HepG2 (cell line): Measurements from ENCODE around the gene CHRNB1. TPM values are rescaled to one million over a fixed set of nuclear protein-coding genes. Genes with fewer than 3 reads are reported as not detected.

ENCODE experiments used
- ATF7 ChIP-seq, 2 experiments: fragments of 450-650 bp in 1 of 2; sonication (generic) in 1 of 2; formaldehyde crosslinking in 1 of 2; IDR thresholded peaks; 2 replicates each; pipeline versions ENCODE4 v1.4.0 to v1.6.1; 2016 to 2020; ENCODE audit warnings: antibody characterized with exemption in 1 of 2, mild to moderate bottlenecking in 1 of 2, missing genetic modification reagents in 1 of 2
- DNMT1 ChIP-seq: sonication (generic); formaldehyde crosslinking; IDR thresholded peaks from 2 replicates; pipeline ENCODE4 v1.5.1; 2020; ENCODE audit warnings: mild to moderate bottlenecking, missing genetic modification reagents
- DNMT3B ChIP-seq: conservative IDR thresholded peaks from 2 replicates; pipeline ENCODE4 v1.6.1; 2016; ENCODE audit warnings: missing biosample characterization, control low read depth
- FOXO1 ChIP-seq: sonication (generic); formaldehyde crosslinking; IDR thresholded peaks from 2 replicates; pipeline ENCODE4 v1.4.0; 2020; ENCODE audit warnings: missing genetic modification reagents
- GATAD2A ChIP-seq: IDR thresholded peaks from 2 replicates; pipeline ENCODE4 v1.6.1; 2016
- GTF2F1 ChIP-seq: fragments of 150-350 bp; IDR thresholded peaks from 2 replicates; pipeline ENCODE4 v1.6.1; 2014; ENCODE audit warnings: low read length
- HMG20A ChIP-seq: IDR thresholded peaks from 2 replicates; pipeline ENCODE4 v1.6.1; 2016; ENCODE audit warnings: borderline replicate concordance
- HOXA9 ChIP-seq: sonication (generic); formaldehyde crosslinking; IDR thresholded peaks from 2 replicates; pipeline ENCODE4 v1.8.1; 2022; ENCODE audit warnings: missing genetic modification reagents, mild to moderate bottlenecking, moderate library complexity, borderline replicate concordance
- MAFK ChIP-seq, 2 experiments: IDR thresholded peaks in 1 of 2; conservative IDR thresholded peaks in 1 of 2; 2 replicates each; pipeline ENCODE4 v1.6.1; 2011; ENCODE audit warnings: improper control_type of control experiment in 2 of 2, low read length in 2 of 2
- MTA3 ChIP-seq: sonication (generic); formaldehyde crosslinking; IDR thresholded peaks from 2 replicates; pipeline ENCODE4 v1.4.0; 2020; ENCODE audit warnings: missing genetic modification reagents
- STAT5B ChIP-seq: sonication (generic); formaldehyde crosslinking; IDR thresholded peaks from 2 replicates; pipeline ENCODE4 v1.4.0; 2020; ENCODE audit warnings: missing genetic modification reagents
- TSC22D2 ChIP-seq: sonication (generic); formaldehyde crosslinking; IDR thresholded peaks from 2 replicates; pipeline ENCODE4 v1.5.1; 2020; ENCODE audit warnings: missing genetic modification reagents, mild to moderate bottlenecking, borderline replicate concordance
- ZFP62 ChIP-seq: sonication (generic); formaldehyde crosslinking; IDR thresholded peaks from 2 replicates; pipeline ENCODE4 v1.4.0; 2020; ENCODE audit warnings: missing genetic modification reagents
- ZNF224 ChIP-seq: sonication (generic); formaldehyde crosslinking; IDR thresholded peaks from 2 replicates; pipeline ENCODE4 v1.5.0; 2020; ENCODE audit warnings: mild to moderate bottlenecking, missing genetic modification reagents
- ZNF253 ChIP-seq: sonication (generic); formaldehyde crosslinking; IDR thresholded peaks from 2 replicates; pipeline ENCODE4 v1.8.0; 2022; ENCODE audit warnings: mild to moderate bottlenecking, missing genetic modification reagents, borderline replicate concordance
- ZNF484 ChIP-seq: sonication (generic); formaldehyde crosslinking; IDR thresholded peaks from 2 replicates; pipeline ENCODE4 v1.5.1; 2020; ENCODE audit warnings: mild to moderate bottlenecking, low read depth, missing genetic modification reagents, borderline replicate concordance
- ZNF674 ChIP-seq: sonication (generic); formaldehyde crosslinking; IDR thresholded peaks from 2 replicates; pipeline ENCODE4 v1.5.0; 2020; ENCODE audit warnings: low read depth, mild to moderate bottlenecking, missing genetic modification reagents
- ZNF878 ChIP-seq: sonication (generic); formaldehyde crosslinking; IDR thresholded peaks from 2 replicates; pipeline ENCODE4 v1.8.1; 2023; ENCODE audit warnings: mild to moderate bottlenecking, missing genetic modification reagents, moderate library complexity
- polyA plus RNA-seq, 8 experiments: library from polyadenylated mRNA; depleted of rRNA in 3 of 8; stranded (reverse) in 7 of 8; unstranded in 1 of 8; fragments of >200 nt; fragmentation: Illumina TruSeq in 4 of 8; extraction: Trizol in 4 of 8; gene quantifications; 2 replicates each; pipeline versions ENCODE4 v1.2.1 to v1.2.3, GENCODE V29; 2011 to 2016; ENCODE audit warnings: low read depth in 4 of 8, missing spikeins in 1 of 8, mixed read lengths in 1 of 8; ENCODE audit not compliant: insufficient read depth in 1 of 8
- total RNA-seq, 5 experiments: library from RNA; depleted of rRNA; stranded (reverse); fragments of >200 nt; fragmentation: Illumina TruSeq; extraction: Trizol; gene quantifications; 2 replicates each; pipeline ENCODE4 v1.2.3, GENCODE V29; 2016; ENCODE audit warnings: low read depth in 1 of 5
- TF ChIP-seq, protein P1 (sequence below): IDR thresholded peaks from 2 replicates; pipeline ENCODE4 v1.6.1; 2012; ENCODE audit warnings: low read length, improper control_type of control experiment
- TF ChIP-seq, protein P2 (sequence below): sonication (generic); formaldehyde crosslinking; IDR thresholded peaks from 2 replicates; pipeline ENCODE4 v1.4.0; 2020; ENCODE audit warnings: missing genetic modification reagents, borderline replicate concordance
- TF ChIP-seq, protein P3 (sequence below): sonication (generic); formaldehyde crosslinking; IDR thresholded peaks from 2 replicates; pipeline ENCODE4 v1.9.0; 2021; ENCODE audit warnings: missing genetic modification reagents, borderline replicate concordance

The CHRNB1 gene
- total and polyA plus RNA-seq, 2 of the 13 experiments (the other 11 are each of a cell fraction or from before 2014, with no cell fraction given), result 5.4 to 33.7 TPM

DNA sequence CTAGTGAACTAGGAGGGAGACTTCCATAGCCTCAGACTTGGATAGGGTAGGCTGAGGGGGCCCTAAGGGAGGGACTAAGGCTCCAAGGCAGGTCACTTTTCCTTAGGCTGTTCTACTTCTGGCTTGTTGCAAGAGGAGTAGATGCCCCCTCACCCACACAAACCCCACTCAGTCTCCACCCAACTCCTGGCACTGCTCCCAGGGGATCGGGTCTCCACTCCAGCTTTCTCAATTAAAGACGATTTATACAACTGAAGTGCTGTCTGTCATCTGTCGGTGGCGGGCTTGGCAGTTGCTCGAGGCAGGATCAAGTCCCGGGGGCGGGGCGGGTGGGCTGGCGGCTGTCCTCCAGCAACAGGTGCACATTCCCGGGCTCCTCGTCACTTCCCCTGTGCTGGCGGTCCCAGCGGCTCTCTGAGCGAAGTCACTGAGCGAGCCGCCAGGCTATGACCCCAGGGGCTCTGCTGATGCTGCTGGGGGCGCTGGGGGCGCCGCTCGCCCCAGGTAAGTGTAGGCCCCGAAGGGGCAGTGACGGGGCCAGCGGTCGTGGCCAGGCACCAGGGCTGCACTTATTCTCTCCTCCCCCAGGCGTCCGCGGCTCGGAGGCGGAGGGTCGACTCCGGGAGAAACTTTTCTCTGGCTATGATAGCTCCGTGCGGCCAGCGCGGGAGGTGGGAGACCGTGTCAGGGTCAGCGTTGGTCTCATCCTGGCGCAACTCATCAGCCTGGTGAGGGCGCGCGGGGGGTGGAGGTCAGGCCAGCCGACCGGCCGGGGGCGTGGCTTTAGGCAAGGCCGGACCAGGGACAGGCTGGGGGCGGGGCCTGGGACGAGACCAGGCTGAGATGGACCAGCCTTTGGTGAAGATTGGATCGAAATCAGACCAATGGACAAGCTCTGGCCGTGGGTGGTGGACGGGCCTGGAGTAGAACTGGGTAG, at the start of gene CHRNB1 (continued):
- TF ChIP-seq, protein P1, sequence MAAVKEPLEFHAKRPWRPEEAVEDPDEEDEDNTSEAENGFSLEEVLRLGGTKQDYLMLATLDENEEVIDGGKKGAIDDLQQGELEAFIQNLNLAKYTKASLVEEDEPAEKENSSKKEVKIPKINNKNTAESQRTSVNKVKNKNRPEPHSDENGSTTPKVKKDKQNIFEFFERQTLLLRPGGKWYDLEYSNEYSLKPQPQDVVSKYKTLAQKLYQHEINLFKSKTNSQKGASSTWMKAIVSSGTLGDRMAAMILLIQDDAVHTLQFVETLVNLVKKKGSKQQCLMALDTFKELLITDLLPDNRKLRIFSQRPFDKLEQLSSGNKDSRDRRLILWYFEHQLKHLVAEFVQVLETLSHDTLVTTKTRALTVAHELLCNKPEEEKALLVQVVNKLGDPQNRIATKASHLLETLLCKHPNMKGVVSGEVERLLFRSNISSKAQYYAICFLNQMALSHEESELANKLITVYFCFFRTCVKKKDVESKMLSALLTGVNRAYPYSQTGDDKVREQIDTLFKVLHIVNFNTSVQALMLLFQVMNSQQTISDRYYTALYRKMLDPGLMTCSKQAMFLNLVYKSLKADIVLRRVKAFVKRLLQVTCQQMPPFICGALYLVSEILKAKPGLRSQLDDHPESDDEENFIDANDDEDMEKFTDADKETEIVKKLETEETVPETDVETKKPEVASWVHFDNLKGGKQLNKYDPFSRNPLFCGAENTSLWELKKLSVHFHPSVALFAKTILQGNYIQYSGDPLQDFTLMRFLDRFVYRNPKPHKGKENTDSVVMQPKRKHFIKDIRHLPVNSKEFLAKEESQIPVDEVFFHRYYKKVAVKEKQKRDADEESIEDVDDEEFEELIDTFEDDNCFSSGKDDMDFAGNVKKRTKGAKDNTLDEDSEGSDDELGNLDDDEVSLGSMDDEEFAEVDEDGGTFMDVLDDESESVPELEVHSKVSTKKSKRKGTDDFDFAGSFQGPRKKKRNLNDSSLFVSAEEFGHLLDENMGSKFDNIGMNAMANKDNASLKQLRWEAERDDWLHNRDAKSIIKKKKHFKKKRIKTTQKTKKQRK, result no peak
- TF ChIP-seq STAT5B (CRISPR knock-in tag) (no peak), MAFK (conservative IDR thresholded peaks at IDR 0.05 in 1 of 2, IDR thresholded peaks at IDR 0.05 in 1 of 2; ENCODE audit: low read length in 2 of 2) (no peak), GTF2F1 (no peak), ZNF253 (CRISPR knock-in tag) (no peak), ZNF674 (CRISPR knock-in tag) (no peak), ZFP62 (CRISPR knock-in tag) (no peak), TSC22D2 (no peak), ZNF484 (CRISPR knock-in tag) (peak; percentile 21; the same call in 1 of the 2 replicates), FOXO1 (CRISPR knock-in tag) (no peak), HMG20A (CRISPR knock-in tag) (no peak), GATAD2A (CRISPR knock-in tag) (peak; percentile 58), DNMT3B (CRISPR knock-in tag) (peak; percentile 79; the same call in 1 of the 2 replicates), DNMT1 (CRISPR knock-in tag) (no peak), ZNF878 (CRISPR knock-in tag) (no peak), MTA3 (CRISPR knock-in tag) (no peak), HOXA9 (CRISPR knock-in tag) (no peak), ZNF224 (CRISPR knock-in tag) (no peak), ATF7 (IDR thresholded peaks at IDR 0.05) (no peak), ATF7 (CRISPR knock-in tag; IDR thresholded peaks at IDR 0.05) (peak; percentile 60; the same call in 1 of the 2 replicates)
- TF ChIP-seq, protein P2, sequence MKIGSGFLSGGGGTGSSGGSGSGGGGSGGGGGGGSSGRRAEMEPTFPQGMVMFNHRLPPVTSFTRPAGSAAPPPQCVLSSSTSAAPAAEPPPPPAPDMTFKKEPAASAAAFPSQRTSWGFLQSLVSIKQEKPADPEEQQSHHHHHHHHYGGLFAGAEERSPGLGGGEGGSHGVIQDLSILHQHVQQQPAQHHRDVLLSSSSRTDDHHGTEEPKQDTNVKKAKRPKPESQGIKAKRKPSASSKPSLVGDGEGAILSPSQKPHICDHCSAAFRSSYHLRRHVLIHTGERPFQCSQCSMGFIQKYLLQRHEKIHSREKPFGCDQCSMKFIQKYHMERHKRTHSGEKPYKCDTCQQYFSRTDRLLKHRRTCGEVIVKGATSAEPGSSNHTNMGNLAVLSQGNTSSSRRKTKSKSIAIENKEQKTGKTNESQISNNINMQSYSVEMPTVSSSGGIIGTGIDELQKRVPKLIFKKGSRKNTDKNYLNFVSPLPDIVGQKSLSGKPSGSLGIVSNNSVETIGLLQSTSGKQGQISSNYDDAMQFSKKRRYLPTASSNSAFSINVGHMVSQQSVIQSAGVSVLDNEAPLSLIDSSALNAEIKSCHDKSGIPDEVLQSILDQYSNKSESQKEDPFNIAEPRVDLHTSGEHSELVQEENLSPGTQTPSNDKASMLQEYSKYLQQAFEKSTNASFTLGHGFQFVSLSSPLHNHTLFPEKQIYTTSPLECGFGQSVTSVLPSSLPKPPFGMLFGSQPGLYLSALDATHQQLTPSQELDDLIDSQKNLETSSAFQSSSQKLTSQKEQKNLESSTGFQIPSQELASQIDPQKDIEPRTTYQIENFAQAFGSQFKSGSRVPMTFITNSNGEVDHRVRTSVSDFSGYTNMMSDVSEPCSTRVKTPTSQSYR, result peak; percentile 70
- TF ChIP-seq, protein P3, sequence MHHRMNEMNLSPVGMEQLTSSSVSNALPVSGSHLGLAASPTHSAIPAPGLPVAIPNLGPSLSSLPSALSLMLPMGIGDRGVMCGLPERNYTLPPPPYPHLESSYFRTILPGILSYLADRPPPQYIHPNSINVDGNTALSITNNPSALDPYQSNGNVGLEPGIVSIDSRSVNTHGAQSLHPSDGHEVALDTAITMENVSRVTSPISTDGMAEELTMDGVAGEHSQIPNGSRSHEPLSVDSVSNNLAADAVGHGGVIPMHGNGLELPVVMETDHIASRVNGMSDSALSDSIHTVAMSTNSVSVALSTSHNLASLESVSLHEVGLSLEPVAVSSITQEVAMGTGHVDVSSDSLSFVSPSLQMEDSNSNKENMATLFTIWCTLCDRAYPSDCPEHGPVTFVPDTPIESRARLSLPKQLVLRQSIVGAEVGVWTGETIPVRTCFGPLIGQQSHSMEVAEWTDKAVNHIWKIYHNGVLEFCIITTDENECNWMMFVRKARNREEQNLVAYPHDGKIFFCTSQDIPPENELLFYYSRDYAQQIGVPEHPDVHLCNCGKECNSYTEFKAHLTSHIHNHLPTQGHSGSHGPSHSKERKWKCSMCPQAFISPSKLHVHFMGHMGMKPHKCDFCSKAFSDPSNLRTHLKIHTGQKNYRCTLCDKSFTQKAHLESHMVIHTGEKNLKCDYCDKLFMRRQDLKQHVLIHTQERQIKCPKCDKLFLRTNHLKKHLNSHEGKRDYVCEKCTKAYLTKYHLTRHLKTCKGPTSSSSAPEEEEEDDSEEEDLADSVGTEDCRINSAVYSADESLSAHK, result no peak
